ENCODE results near the gene REXO1.
A peak's percentile ranks its signal among the peaks of the same experiment; 100 is the strongest.

Gene REXO1

GRCh38 chr19:1859331-1859781 is 11.1 kb upstream of the REXO1 start:
- DNase-seq, result no peak

GRCh38 chr19:1858412-1859081 is 10.3 kb upstream of the REXO1 start:
- no peak for DNase-seq

GRCh38 chr19:1857648-1858326 is 9.5 kb upstream of the REXO1 start:
- DNase-seq, result no peak

- DNase-seq, result peak; percentile 68
Observed at GRCh38 chr19:1856698-1857603, 8.7 kb upstream of the REXO1 start.

- DNase-seq, result no peak
Observed at GRCh38 chr19:1856345-1856697, 8.0 kb upstream of the REXO1 start.

GRCh38 chr19:1855828-1856255 is 7.6 kb upstream of the REXO1 start:
- peak; percentile 56 for DNase-seq

GRCh38 chr19:1855040-1855827 is 7.0 kb upstream of the REXO1 start:
- peak; percentile 92 for DNase-seq

GRCh38 chr19:1854542-1855039 is 6.3 kb upstream of the REXO1 start:
- no peak for DNase-seq

- no peak for DNase-seq
Observed at GRCh38 chr19:1854039-1854541, 5.8 kb upstream of the REXO1 start.

GRCh38 chr19:1853295-1854038 is 5.2 kb upstream of the REXO1 start:
- peak; percentile 87 for DNase-seq

GRCh38 chr19:1852581-1853128 is 4.4 kb upstream of the REXO1 start:
- no peak for DNase-seq

GRCh38 chr19:1851654-1852580 is 3.6 kb upstream of the REXO1 start:
- peak; percentile 60 for DNase-seq

- no peak for DNase-seq
Observed at GRCh38 chr19:1850809-1851653, 2.7 kb upstream of the REXO1 start.

- no peak for DNase-seq
Observed at GRCh38 chr19:1849886-1850398, 1.7 kb upstream of the REXO1 start.

GRCh38 chr19:1849132-1849474 is 820 bp upstream of the REXO1 start:
- no peak for DNase-seq

- DNase-seq, result peak; percentile 56
Observed at GRCh38 chr19:1847684-1848398, 442 bp downstream of the REXO1 start.

- DNase-seq, result no peak
Observed at GRCh38 chr19:1847348-1847683, 967 bp downstream of the REXO1 start.

- DNase-seq, result no peak
Observed at GRCh38 chr19:1846517-1847204, 1.6 kb downstream of the REXO1 start.
